Measurements from ENCODE around the gene ARID3B. TPM values are rescaled to one million over a fixed set of nuclear protein-coding genes. Genes with fewer than 3 reads are reported as not detected.

ARID3B gene
- total and polyA plus RNA-seq, 7 experiments from 2014 or later, result 5.1 to 45.4 (median 36.6) TPM

- H3K4me3 Mint-ChIP-seq, result no peak overlapping the region
- intact Hi-C loops (cut with micrococcal nuclease), result no loop called here
- peaks cover 0 to 14% (median 8%) of the 10 kb centered on the region in 7 donors for H3K4me1 Mint-ChIP-seq
- DNase-seq (no peak), ATAC-seq (no peak)
- H3K4me1 ChIP-seq (ENCODE audit: control insufficient read depth in 2 of 2, insufficient read depth in 2 of 2, low read length in 2 of 2), result no peaks in the 10 kb centered on the region
- H3K27me3 ChIP-seq (ENCODE audit: control insufficient read depth in 2 of 2, insufficient read depth in 2 of 2, low read length in 2 of 2), result no peaks in the 10 kb centered on the region
- no peak overlapping the region for H3K27ac ChIP-seq (ENCODE audit: low read depth, low read length)
- H3K27ac Mint-ChIP-seq, result peak overlapping the region in 4 of 9 donors; percentile 4 to 49 (median 26)
- CTCF ChIA-PET, result interaction anchor here (0.7 to 13.2 kb wide), 12 partner anchors 10 to 333 kb away, joined by 3 to 201 read pairs (median 4); no protein-coding TSS in a partner anchor
- no peak overlapping the region for H3K4me3 ChIP-seq (ENCODE audit: low read length)
- H3K9me3 Mint-ChIP-seq, result no peaks in the 10 kb centered on the region
- POLR2A ChIA-PET, result interaction anchor here (0.6 to 3.1 kb wide), 5 partner anchors 15 to 307 kb away, joined by 3 to 14 read pairs (median 3); partner anchors contain the start of genes CLK3 and COX5A
- H3K9me3 ChIP-seq (ENCODE audit: control insufficient read depth in 2 of 3, low read length in 3 of 3), result no peaks in the 10 kb centered on the region
- H3K36me3 ChIP-seq (ENCODE audit: control insufficient read depth in 2 of 3, insufficient read depth in 3 of 3, low read length in 3 of 3), result peaks cover 9 to 99% (median 19%) of the 10 kb centered on the region in 3 experiments
- no peaks in the 10 kb centered on the region for H3K27me3 Mint-ChIP-seq
- peaks cover 8 to 19% (median 10%) of the 10 kb centered on the region in 5 donors for H3K36me3 Mint-ChIP-seq
Measured at GRCh38 chr15:74631087-74631385, 90.0 kb downstream of the ARID3B start.

GRCh38 chr15:74631408-74631807 is 90.4 kb downstream of the ARID3B start:
- no peak for DNase-seq
- Histone ChIP-seq H3K9me3 (ENCODE audit: control insufficient read depth in 2 of 3, low read length in 3 of 3) (no peaks in the 10 kb centered on the region), H3K4me3 (ENCODE audit: low read length) (no peak overlapping the region), H3K27ac (ENCODE audit: low read depth, low read length) (no peak overlapping the region), H3K4me1 (ENCODE audit: control insufficient read depth in 2 of 2, insufficient read depth in 2 of 2, low read length in 2 of 2) (no peaks in the 10 kb centered on the region), H3K36me3 (ENCODE audit: control insufficient read depth in 2 of 3, insufficient read depth in 3 of 3, low read length in 3 of 3) (peaks cover 6 to 99% (median 19%) of the 10 kb centered on the region in 3 experiments), H3K27me3 (ENCODE audit: control insufficient read depth in 2 of 2, insufficient read depth in 2 of 2, low read length in 2 of 2) (no peaks in the 10 kb centered on the region)
- CTCF ChIA-PET, result interaction anchor here (0.7 to 13.2 kb wide), 15 partner anchors 9 to 326 kb away, joined by 3 to 201 read pairs (median 4); partner anchors contain the start of gene FAM219B
- H3K4me1 Mint-ChIP-seq, result peaks cover 0 to 10% (median 5%) of the 10 kb centered on the region in 7 donors
- POLR2A ChIA-PET, result interaction anchor here (0.6 to 3.1 kb wide), 6 partner anchors 9 to 307 kb away, joined by 3 to 14 read pairs (median 3); partner anchors contain the start of genes CLK3 and COX5A
- H3K36me3 Mint-ChIP-seq, result peaks cover 8 to 19% (median 13%) of the 10 kb centered on the region in 5 donors
- H3K27me3 Mint-ChIP-seq, result no peaks in the 10 kb centered on the region
- intact Hi-C loops (cut with micrococcal nuclease), result no loop called here
- no peak for ATAC-seq
- H3K9me3 Mint-ChIP-seq, result no peaks in the 10 kb centered on the region
- H3K27ac Mint-ChIP-seq, result peak overlapping the region in 3 of 9 donors; percentile 33 to 62 (median 38)
- H3K4me3 Mint-ChIP-seq, result no peak overlapping the region

- peak; percentile 71 for ATAC-seq
- DNase-seq, result peak in 7 of 9 donors; percentile 26 to 63 (median 41)
- no peak overlapping the region for H3K27ac ChIP-seq (ENCODE audit: low read depth, low read length)
- H3K4me3 ChIP-seq (ENCODE audit: low read length), result no peak overlapping the region
- H3K9me3 Mint-ChIP-seq, result no peaks in the 10 kb centered on the region
- H3K27ac Mint-ChIP-seq, result peak overlapping the region in 4 of 9 donors; percentile 34 to 78 (median 50)
- H3K4me3 Mint-ChIP-seq, result no peak overlapping the region
- CTCF ChIA-PET, result interaction anchor here (0.8 to 13.2 kb wide), 15 partner anchors 9 to 325 kb away, joined by 3 to 201 read pairs (median 4); partner anchors contain the start of gene FAM219B
- no peaks in the 10 kb centered on the region for H3K9me3 ChIP-seq (ENCODE audit: control insufficient read depth in 2 of 3, low read length in 3 of 3)
- H3K4me1 Mint-ChIP-seq, result peaks cover 0 to 7% (median 2%) of the 10 kb centered on the region in 7 donors
- H3K4me1 ChIP-seq (ENCODE audit: control insufficient read depth in 2 of 2, insufficient read depth in 2 of 2, low read length in 2 of 2), result no peaks in the 10 kb centered on the region
- intact Hi-C loops (cut with micrococcal nuclease), result loop anchor here (1.0 to 2.0 kb wide), 4 partner anchors 11 to 258 kb away; partner anchors contain the start of gene CLK3 (in 1 of the 2)
- H3K36me3 Mint-ChIP-seq, result peaks cover 8 to 23% (median 14%) of the 10 kb centered on the region in 5 donors
- POLR2A ChIA-PET, result interaction anchor here (0.6 to 3.1 kb wide), 7 partner anchors 8 to 306 kb away, joined by 3 to 14 read pairs (median 3); partner anchors contain the start of genes CLK3 and COX5A
- H3K27me3 Mint-ChIP-seq, result no peaks in the 10 kb centered on the region
- peaks cover 6 to 99% (median 19%) of the 10 kb centered on the region in 3 experiments for H3K36me3 ChIP-seq (ENCODE audit: control insufficient read depth in 2 of 3, insufficient read depth in 3 of 3, low read length in 3 of 3)
- no peaks in the 10 kb centered on the region for H3K27me3 ChIP-seq (ENCODE audit: control insufficient read depth in 2 of 2, insufficient read depth in 2 of 2, low read length in 2 of 2)
Measured at GRCh38 chr15:74631935-74632560, 91.0 kb downstream of the ARID3B start.

GRCh38 chr15:74632601-74633000 is 91.6 kb downstream of the ARID3B start:
- H3K36me3 Mint-ChIP-seq, result peaks cover 8 to 23% (median 14%) of the 10 kb centered on the region in 5 donors
- intact Hi-C loops (cut with micrococcal nuclease), result loop anchor here (1.0 to 2.0 kb wide), 4 partner anchors 11 to 258 kb away; partner anchors contain the start of gene CLK3 (in 1 of the 2)

GRCh38 chr15:74633781-74634180 is 92.8 kb downstream of the ARID3B start:
- Mint-ChIP-seq H3K9me3 (no peaks in the 10 kb centered on the region), H3K27me3 (no peaks in the 10 kb centered on the region), H3K4me1 (peaks cover 0 to 7% (median under 1%) of the 10 kb centered on the region in 7 donors), H3K4me3 (peak overlapping the region in 1 of 10 donors; percentile 3), H3K36me3 (peaks cover 8 to 21% (median 13%) of the 10 kb centered on the region in 5 donors), H3K27ac (no peak overlapping the region)
- DNase-seq (no peak), ATAC-seq (no peak)
- Histone ChIP-seq H3K27ac (ENCODE audit: low read depth, low read length) (no peak overlapping the region), H3K9me3 (ENCODE audit: control insufficient read depth in 2 of 3, low read length in 3 of 3) (no peaks in the 10 kb centered on the region), H3K4me1 (ENCODE audit: control insufficient read depth in 2 of 2, insufficient read depth in 2 of 2, low read length in 2 of 2) (no peaks in the 10 kb centered on the region), H3K27me3 (ENCODE audit: control insufficient read depth in 2 of 2, insufficient read depth in 2 of 2, low read length in 2 of 2) (no peaks in the 10 kb centered on the region), H3K4me3 (ENCODE audit: low read length) (no peak overlapping the region), H3K36me3 (ENCODE audit: control insufficient read depth in 2 of 3, insufficient read depth in 3 of 3, low read length in 3 of 3) (peaks cover 0 to 94% (median 9%) of the 10 kb centered on the region in 3 experiments)
- CTCF ChIA-PET, result interaction anchor here (1.0 to 13.2 kb wide), 12 partner anchors 8 to 320 kb away, joined by 3 to 201 read pairs (median 8); no protein-coding TSS in a partner anchor
- intact Hi-C loops (cut with micrococcal nuclease), result loop anchor here (2.0 kb wide), 2 partner anchors 15 to 19 kb away; partner anchors contain the start of gene CLK3 (in 1 of the 2)
- POLR2A ChIA-PET, result interaction anchor here (0.7 kb wide), 1 partner anchor 137 kb away, joined by 5 read pairs; no protein-coding TSS in a partner anchor

More at GRCh38 chr15:74632601-74633000, 91.6 kb downstream of the ARID3B start:
- DNase-seq (no peak), ATAC-seq (no peak)
- peaks cover under 1 to 99% (median 14%) of the 10 kb centered on the region in 3 experiments for H3K36me3 ChIP-seq (ENCODE audit: control insufficient read depth in 2 of 3, insufficient read depth in 3 of 3, low read length in 3 of 3)
- ChIA-PET POLR2A (interaction anchor here (1.0 to 3.1 kb wide), 5 partner anchors 8 to 155 kb away, joined by 3 to 14 read pairs (median 9); partner anchors contain the start of gene CLK3), CTCF (interaction anchor here (0.8 to 13.2 kb wide), 13 partner anchors 8 to 323 kb away, joined by 3 to 201 read pairs (median 6); partner anchors contain the start of gene FAM219B)
- H3K27me3 ChIP-seq (ENCODE audit: control insufficient read depth in 2 of 2, insufficient read depth in 2 of 2, low read length in 2 of 2), result no peaks in the 10 kb centered on the region
- no peak overlapping the region for H3K4me3 ChIP-seq (ENCODE audit: low read length)
- H3K9me3 ChIP-seq (ENCODE audit: control insufficient read depth in 2 of 3, low read length in 3 of 3), result no peaks in the 10 kb centered on the region
- Mint-ChIP-seq H3K9me3 (no peaks in the 10 kb centered on the region), H3K27me3 (no peaks in the 10 kb centered on the region), H3K27ac (peak overlapping the region in 1 of 9 donors; percentile 78), H3K4me3 (no peak overlapping the region), H3K4me1 (peaks cover 0 to 7% (median 2%) of the 10 kb centered on the region in 7 donors)
- H3K4me1 ChIP-seq (ENCODE audit: control insufficient read depth in 2 of 2, insufficient read depth in 2 of 2, low read length in 2 of 2), result no peaks in the 10 kb centered on the region
- H3K27ac ChIP-seq (ENCODE audit: low read depth, low read length), result no peak overlapping the region

GRCh38 chr15:74635228-74635627 is 94.2 kb downstream of the ARID3B start:
- ChIA-PET POLR2A (interaction anchor here (3.3 kb wide), 1 partner anchor 135 kb away, joined by 11 read pairs; no protein-coding TSS in a partner anchor), CTCF (interaction anchor here (0.6 to 13.2 kb wide), 21 partner anchors 9 to 319 kb away, joined by 3 to 201 read pairs (median 5); no protein-coding TSS in a partner anchor)
- DNase-seq (peak; percentile 41 to 74 (median 65)), ATAC-seq (peak; percentile 88)
- Histone ChIP-seq H3K9me3 (ENCODE audit: control insufficient read depth in 2 of 3, low read length in 3 of 3) (no peaks in the 10 kb centered on the region), H3K27me3 (ENCODE audit: control insufficient read depth in 2 of 2, insufficient read depth in 2 of 2, low read length in 2 of 2) (no peaks in the 10 kb centered on the region), H3K4me3 (ENCODE audit: low read length) (no peak overlapping the region), H3K4me1 (ENCODE audit: control insufficient read depth in 2 of 2, insufficient read depth in 2 of 2, low read length in 2 of 2) (no peaks in the 10 kb centered on the region), H3K27ac (ENCODE audit: low read depth, low read length) (no peak overlapping the region), H3K36me3 (ENCODE audit: control insufficient read depth in 2 of 3, insufficient read depth in 3 of 3, low read length in 3 of 3) (peaks cover 0 to 94% (median 9%) of the 10 kb centered on the region in 3 experiments)
- Mint-ChIP-seq H3K36me3 (peaks cover 8 to 28% (median 14%) of the 10 kb centered on the region in 5 donors), H3K4me3 (no peak overlapping the region), H3K27ac (peak overlapping the region in 2 of 9 donors; percentile 25 to 74), H3K4me1 (peaks cover 0 to 7% (median 0%) of the 10 kb centered on the region in 7 donors), H3K9me3 (no peaks in the 10 kb centered on the region), H3K27me3 (no peaks in the 10 kb centered on the region)
- intact Hi-C loops (cut with micrococcal nuclease), result loop anchor here (1.0 kb wide), 5 partner anchors 134 to 353 kb away; no protein-coding TSS in a partner anchor

All from naive thymus-derived CD4-positive, alpha-beta T cell (primary cell).